RWPE2 (cell line): Measurements from ENCODE around the gene ZNF280B.

ENCODE experiments used
- ATAC-seq: fragments of 200-7000 bp; cut with Tn5 transposase; 3 replicates; pipeline ENCODE4 v1.9.1; 2021; ENCODE audit warnings: low read depth
- DNase-seq: peaks from one replicate; pipeline ENCODE4 v3.0.0-alpha.2; 2020; ENCODE audit warnings: low spot score
- H3K27ac ChIP-seq: fragments of 450-650 bp; 2 replicates; pipeline ENCODE4 v1.5.1; 2017; ENCODE audit warnings: mild to moderate bottlenecking; ENCODE audit not compliant: poor library complexity, severe bottlenecking
- H3K27me3 ChIP-seq: fragments of 250-450 bp; sonication (Bioruptor Pico); 2 replicates; pipeline ENCODE4 v1.5.1; 2021; ENCODE audit warnings: mild to moderate bottlenecking, moderate library complexity; ENCODE audit not compliant: insufficient read depth, poor library complexity, severe bottlenecking
- H3K36me3 ChIP-seq: fragments of 250-450 bp; sonication (Bioruptor Pico); 2 replicates; pipeline ENCODE4 v1.5.1; 2020; ENCODE audit warnings: low read depth, mild to moderate bottlenecking, moderate library complexity
- H3K4me1 ChIP-seq: fragments of 250-450 bp; sonication (Bioruptor Pico); 2 replicates; pipeline ENCODE4 v1.5.1; 2021; ENCODE audit warnings: mild to moderate bottlenecking, moderate library complexity; ENCODE audit not compliant: insufficient read depth, poor library complexity, severe bottlenecking
- H3K4me3 ChIP-seq: fragments of 250-450 bp; sonication (Bioruptor Pico); 2 replicates; pipeline ENCODE4 v1.5.1; 2021; ENCODE audit warnings: mild to moderate bottlenecking, moderate library complexity; ENCODE audit not compliant: severe bottlenecking
- H3K9me3 ChIP-seq: fragments of 250-450 bp; sonication (Bioruptor Pico); 2 replicates; pipeline ENCODE4 v1.5.1; 2021; ENCODE audit warnings: mild to moderate bottlenecking, moderate library complexity; ENCODE audit not compliant: severe bottlenecking
- TF ChIP-seq, protein P1 (sequence below): fragments of 450-650 bp; IDR thresholded peaks from one replicate; pipeline ENCODE4 v1.5.1; 2017; ENCODE audit warnings: mild to moderate bottlenecking, moderate library complexity; ENCODE audit not compliant: poor library complexity, severe bottlenecking

Gene ZNF280B

DNA sequence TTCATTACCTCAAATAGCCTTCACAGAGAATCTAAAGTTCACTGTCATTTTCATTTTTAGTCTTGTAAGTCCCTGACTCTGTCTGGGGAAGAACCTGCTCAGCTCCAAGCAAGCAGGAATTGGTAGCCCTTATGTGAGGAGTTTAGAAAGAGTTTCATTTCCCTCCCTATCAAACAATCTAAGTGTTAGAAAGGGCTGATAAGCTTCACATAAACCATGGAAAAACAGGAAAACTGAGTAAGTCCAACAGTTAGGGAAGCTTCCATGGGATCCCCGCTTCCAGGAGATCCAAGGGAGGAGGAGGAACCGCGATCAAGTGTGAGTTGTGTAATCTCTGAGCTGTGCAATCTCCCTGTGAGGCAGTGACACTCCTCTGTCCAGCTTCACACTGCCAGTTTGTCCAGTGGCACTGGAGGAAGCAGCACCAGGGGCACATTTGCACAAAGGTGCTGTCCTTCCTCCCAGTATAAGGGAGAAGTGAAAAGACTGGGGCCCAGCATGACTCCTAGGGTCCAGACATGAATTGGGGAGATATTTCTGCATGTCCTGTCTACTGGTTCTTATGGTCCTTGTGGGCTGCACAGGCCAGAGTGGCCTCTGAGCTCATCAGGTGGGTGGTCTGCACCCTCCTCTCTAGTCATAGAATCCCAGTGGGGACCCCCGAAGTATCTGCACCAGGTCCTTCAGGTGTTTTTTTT is 46.2 kb upstream of the ZNF280B start:
- H3K27me3 ChIP-seq: no peaks in the 10 kb centered on the region
- H3K4me1 ChIP-seq: no peaks in the 10 kb centered on the region
- no peaks in the 10 kb centered on the region for H3K36me3 ChIP-seq
- no peak overlapping the region for H3K27ac ChIP-seq
- DNase-seq (no peak), ATAC-seq (no peak)
- H3K9me3 ChIP-seq: peaks cover 7% of the 10 kb centered on the region
- TF ChIP-seq, protein P1, sequence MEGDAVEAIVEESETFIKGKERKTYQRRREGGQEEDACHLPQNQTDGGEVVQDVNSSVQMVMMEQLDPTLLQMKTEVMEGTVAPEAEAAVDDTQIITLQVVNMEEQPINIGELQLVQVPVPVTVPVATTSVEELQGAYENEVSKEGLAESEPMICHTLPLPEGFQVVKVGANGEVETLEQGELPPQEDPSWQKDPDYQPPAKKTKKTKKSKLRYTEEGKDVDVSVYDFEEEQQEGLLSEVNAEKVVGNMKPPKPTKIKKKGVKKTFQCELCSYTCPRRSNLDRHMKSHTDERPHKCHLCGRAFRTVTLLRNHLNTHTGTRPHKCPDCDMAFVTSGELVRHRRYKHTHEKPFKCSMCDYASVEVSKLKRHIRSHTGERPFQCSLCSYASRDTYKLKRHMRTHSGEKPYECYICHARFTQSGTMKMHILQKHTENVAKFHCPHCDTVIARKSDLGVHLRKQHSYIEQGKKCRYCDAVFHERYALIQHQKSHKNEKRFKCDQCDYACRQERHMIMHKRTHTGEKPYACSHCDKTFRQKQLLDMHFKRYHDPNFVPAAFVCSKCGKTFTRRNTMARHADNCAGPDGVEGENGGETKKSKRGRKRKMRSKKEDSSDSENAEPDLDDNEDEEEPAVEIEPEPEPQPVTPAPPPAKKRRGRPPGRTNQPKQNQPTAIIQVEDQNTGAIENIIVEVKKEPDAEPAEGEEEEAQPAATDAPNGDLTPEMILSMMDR: no peak
- no peak overlapping the region for H3K4me3 ChIP-seq

DNA sequence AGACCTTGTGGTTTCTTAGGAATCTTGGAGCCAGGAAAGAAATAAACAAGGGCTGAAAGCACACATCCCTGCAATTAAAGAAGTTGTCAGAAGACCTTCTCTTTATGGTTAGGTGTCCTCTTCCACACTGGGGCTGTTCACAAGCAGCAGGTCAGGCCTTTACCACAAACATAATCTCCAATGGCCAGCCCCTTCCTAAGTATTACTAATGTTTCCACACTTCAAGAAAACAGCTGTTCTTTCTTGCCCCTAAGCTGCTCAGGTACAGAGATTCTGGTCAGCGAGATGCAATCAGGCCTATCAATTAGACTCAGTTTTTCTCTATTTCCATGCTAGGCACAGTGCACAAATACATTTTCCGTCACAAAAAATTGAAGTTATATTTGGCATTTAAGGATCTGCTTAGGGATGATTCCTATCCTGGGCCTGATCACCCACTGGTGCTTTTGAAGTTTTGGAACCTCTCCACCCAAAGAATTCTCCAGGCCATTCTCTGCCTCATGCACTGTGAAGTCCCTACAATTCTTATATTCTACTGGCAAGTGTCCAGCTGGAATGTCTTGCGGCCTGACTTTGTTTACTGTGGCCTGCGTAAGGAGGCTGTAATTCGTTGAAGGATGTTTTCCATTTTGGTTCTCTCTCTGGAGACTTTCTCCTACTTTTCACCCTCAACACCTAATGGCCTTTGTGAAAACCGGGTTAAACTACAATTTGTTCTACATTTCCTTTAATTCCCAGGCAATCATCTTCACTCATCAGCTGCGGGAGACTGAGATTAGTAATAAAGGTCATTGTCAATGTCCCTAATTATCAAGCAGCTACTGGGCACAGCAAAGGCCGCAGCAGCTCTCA is 45.4 kb upstream of the ZNF280B start:
- Histone ChIP-seq H3K27me3 (no peaks in the 10 kb centered on the region), H3K4me3 (no peak overlapping the region), H3K36me3 (no peaks in the 10 kb centered on the region), H3K9me3 (peaks cover 8% of the 10 kb centered on the region), H3K4me1 (no peaks in the 10 kb centered on the region), H3K27ac (no peak overlapping the region)
- ATAC-seq: no peak
- no peak for DNase-seq
- TF ChIP-seq, protein P1: no peak

DNA sequence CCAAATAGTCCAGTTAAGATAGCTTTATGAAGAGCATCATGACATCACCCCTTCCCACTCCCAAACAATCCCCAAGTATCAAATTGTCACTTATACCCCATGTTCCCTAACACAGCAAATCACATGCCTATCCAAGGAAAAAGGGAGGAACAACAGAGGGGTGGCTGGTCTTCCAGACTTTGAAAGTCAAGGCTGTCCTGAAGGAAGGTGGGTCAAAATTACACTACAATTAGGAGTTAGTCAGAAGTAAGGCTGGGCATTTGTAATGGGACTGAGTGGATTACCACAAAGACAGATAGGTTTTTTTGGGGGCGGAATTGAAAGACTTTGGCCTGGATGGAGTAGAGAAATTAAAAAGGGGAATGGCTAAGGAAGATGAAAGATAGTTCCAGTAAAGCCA is 44.6 kb upstream of the ZNF280B start:
- DNase-seq: no peak
- ATAC-seq: no peak
- Histone ChIP-seq H3K4me3 (no peak overlapping the region), H3K36me3 (no peaks in the 10 kb centered on the region), H3K27me3 (no peaks in the 10 kb centered on the region), H3K9me3 (peaks cover 5% of the 10 kb centered on the region), H3K4me1 (no peaks in the 10 kb centered on the region), H3K27ac (no peak overlapping the region)
- TF ChIP-seq, protein P1: no peak

DNA sequence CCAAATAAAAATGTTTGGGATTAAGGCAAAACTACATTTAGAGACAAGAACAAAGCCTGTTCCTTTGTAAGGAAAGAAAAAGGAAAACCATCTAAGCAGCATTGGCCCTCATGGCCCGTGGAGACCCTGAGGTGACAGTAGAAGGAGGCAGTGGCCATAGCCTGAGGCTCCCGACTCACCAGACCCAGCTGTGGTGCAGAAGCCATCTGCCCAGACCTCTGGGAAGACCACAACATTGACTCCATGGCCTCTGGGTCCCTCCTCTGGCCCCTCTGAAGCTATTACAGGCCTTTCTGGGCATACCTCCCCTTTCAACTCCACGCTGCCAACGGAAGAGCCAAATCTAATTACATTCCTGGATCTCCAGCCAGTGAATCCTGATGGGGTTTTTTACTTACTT is 44.1 kb upstream of the ZNF280B start:
- H3K4me3 ChIP-seq: no peak overlapping the region
- no peaks in the 10 kb centered on the region for H3K36me3 ChIP-seq
- no peaks in the 10 kb centered on the region for H3K27me3 ChIP-seq
- no peaks in the 10 kb centered on the region for H3K4me1 ChIP-seq
- DNase-seq (no peak), ATAC-seq (0 out of 3 replicates have a peak, but pooled peaks have one; percentile 25)
- peaks cover 7% of the 10 kb centered on the region for H3K9me3 ChIP-seq
- TF ChIP-seq, protein P1: no peak
- H3K27ac ChIP-seq: no peak overlapping the region
